Mucosa of descending colon (tissue), 3 donors: ENCODE results near the gene HMCN2. TPM values are rescaled to one million over a fixed set of nuclear protein-coding genes. Genes with fewer than 3 reads are reported as not detected.
A peak's percentile ranks its signal among the peaks of the same experiment; 100 is the strongest.

Experiments
- ATAC-seq: fragments of 200-7000 bp; cut with Tn5 transposase; one replicate; pipeline ENCODE4 v1.9.1; 2020; ENCODE audit warnings: mild to moderate bottlenecking, moderate library complexity
- DNase-seq, 3 donors: peaks; one replicate each; pipeline ENCODE4 v3.0.0-alpha.2; 2020
- H3K36me3 ChIP-seq: fragments of 200-600 bp; one replicate; pipeline ENCODE4 v1.8.0; 2021; ENCODE audit warnings: low read depth, mild to moderate bottlenecking
- H3K4me1 ChIP-seq: fragments of 200-600 bp; one replicate; pipeline ENCODE4 v1.8.0; 2021; ENCODE audit warnings: low read depth, mild to moderate bottlenecking
- H3K4me3 ChIP-seq: fragments of 200-600 bp; one replicate; pipeline ENCODE4 v1.8.0; 2021; ENCODE audit warnings: mild to moderate bottlenecking
- H3K9me3 ChIP-seq: fragments of 200-600 bp; one replicate; pipeline ENCODE4 v1.8.0; 2021; ENCODE audit warnings: mild to moderate bottlenecking
- intact Hi-C, 2 donors: fragments of 100-400 bp; cut with DNase I in 1 of 2; cut with micrococcal nuclease in 1 of 2; formaldehyde crosslinking; loops; one replicate each; pipeline versions ENCODE4 v1.11.0 to v1.11.1; 2022; cut with DNase I, micrococcal nuclease
- total RNA-seq, 3 donors: library from RNA; stranded (reverse); fragmentation: NEBNext Ultra II Directional in 2 of 3; extraction: Animal tissue kit (Norgen Biotek cat#: 25700) in 2 of 3; gene quantifications; one replicate each; pipeline versions ENCODE4 v1.2.1 to v1.2.4, GENCODE V29; 2021 to 2023
- TF ChIP-seq, protein P1 (sequence below): fragments of 200-600 bp; IDR thresholded peaks from one replicate; pipeline ENCODE4 v1.8.0; 2022; ENCODE audit warnings: antibody characterized with exemption, mild to moderate bottlenecking
- donor health status: DM: no; HTN: no; CAD: no; lungs with moderate emphysema.
- donor health status: DM: no; HTN: no; CAD: no.
- donor health status: DM: no; HTN: yes; CAD: no.

The HMCN2 gene
- total RNA-seq, 3 donors from 2014 or later = 28.1 to 40.5 (median 33.2) TPM

GRCh38 chr9:130447193-130447816, 181.7 kb downstream of the HMCN2 start:
- TF ChIP-seq, protein P1, sequence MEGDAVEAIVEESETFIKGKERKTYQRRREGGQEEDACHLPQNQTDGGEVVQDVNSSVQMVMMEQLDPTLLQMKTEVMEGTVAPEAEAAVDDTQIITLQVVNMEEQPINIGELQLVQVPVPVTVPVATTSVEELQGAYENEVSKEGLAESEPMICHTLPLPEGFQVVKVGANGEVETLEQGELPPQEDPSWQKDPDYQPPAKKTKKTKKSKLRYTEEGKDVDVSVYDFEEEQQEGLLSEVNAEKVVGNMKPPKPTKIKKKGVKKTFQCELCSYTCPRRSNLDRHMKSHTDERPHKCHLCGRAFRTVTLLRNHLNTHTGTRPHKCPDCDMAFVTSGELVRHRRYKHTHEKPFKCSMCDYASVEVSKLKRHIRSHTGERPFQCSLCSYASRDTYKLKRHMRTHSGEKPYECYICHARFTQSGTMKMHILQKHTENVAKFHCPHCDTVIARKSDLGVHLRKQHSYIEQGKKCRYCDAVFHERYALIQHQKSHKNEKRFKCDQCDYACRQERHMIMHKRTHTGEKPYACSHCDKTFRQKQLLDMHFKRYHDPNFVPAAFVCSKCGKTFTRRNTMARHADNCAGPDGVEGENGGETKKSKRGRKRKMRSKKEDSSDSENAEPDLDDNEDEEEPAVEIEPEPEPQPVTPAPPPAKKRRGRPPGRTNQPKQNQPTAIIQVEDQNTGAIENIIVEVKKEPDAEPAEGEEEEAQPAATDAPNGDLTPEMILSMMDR = no peak
- ATAC-seq (no peak), DNase-seq (peak in 1 of 3 donors; percentile 46)
- Histone ChIP-seq H3K9me3 (no peaks in the 10 kb centered on the region), H3K4me1 (peaks cover 41% of the 10 kb centered on the region), H3K36me3 (no peaks in the 10 kb centered on the region), H3K4me3 (no peak overlapping the region)
- intact Hi-C loops = no loop called here

DNA sequence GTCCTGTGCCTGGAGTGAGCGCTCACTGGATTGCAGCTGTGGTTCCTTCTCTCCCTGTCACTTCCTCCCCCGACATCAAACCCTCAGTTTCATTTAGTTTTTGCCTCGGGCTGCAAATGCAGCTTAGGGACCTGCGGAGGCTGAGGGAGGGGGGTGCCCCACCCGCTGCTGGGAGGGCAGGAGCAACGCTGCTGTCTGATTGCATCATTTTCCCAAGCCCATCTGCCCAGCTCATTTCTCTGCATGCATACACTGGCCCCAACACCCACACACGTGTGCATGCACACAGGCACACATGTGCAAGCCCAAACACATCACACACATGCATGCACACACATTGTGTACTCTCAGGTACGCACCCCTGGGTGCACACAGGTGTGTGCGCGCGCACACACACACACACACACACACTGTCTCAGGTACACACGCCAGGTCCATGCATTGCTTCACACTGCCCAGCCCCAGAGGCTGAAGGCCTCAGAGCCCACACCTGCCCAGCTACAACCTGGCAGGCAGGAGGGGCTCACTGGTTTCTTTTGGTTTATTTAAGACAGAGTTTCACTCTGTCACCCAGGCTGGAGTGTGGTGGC, 182.6 kb downstream of the HMCN2 start:
- intact Hi-C loops = no loop called here
- ATAC-seq = no peak
- TF ChIP-seq, protein P1 = no peak

GRCh38 chr9:130448771-130449603, 183.4 kb downstream of the HMCN2 start:
- DNase-seq (no peak), ATAC-seq (no peak)
- no peak overlapping the region for H3K4me3 ChIP-seq
- H3K9me3 ChIP-seq = no peaks in the 10 kb centered on the region
- peaks cover 41% of the 10 kb centered on the region for H3K4me1 ChIP-seq
- intact Hi-C loops = no loop called here
- no peaks in the 10 kb centered on the region for H3K36me3 ChIP-seq
- TF ChIP-seq, protein P1 = no peak

More for the DNA sequence above, 182.6 kb downstream of the HMCN2 start:
- H3K9me3 ChIP-seq = no peaks in the 10 kb centered on the region
- H3K4me1 ChIP-seq = peaks cover 41% of the 10 kb centered on the region
- DNase-seq = peak in 1 of 3 donors; percentile 32
- H3K4me3 ChIP-seq = no peak overlapping the region
- H3K36me3 ChIP-seq = no peaks in the 10 kb centered on the region

- ATAC-seq (peak; percentile 83), DNase-seq (peak; percentile 85 to 87 (median 86))
- intact Hi-C loops = no loop called here
- Histone ChIP-seq H3K36me3 (no peaks in the 10 kb centered on the region), H3K4me1 (peaks cover 39% of the 10 kb centered on the region), H3K4me3 (no peak overlapping the region), H3K9me3 (no peaks in the 10 kb centered on the region)
- TF ChIP-seq, protein P1 = no peak
Observed at GRCh38 chr9:130450344-130451003, 184.9 kb downstream of the HMCN2 start.

DNA sequence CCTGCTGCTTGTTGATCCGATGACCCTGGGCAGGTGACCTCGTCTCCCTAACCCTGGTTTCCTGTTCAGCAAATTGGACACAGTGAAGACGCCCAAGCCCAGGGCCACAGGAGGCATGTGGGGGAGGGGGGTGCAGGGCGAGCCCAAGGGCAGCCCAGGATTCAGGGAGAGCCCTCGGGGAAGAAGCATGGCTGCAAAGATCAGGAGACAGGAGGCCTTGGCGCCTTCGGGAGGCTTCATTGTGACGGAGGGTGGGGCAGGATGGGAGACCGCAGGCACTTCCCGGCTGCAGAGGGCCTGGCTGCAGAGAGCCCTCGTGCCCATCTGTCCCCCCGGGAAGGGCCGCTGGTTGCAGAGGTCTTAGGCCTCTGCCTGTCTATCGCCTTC, 185.4 kb downstream of the HMCN2 start:
- ATAC-seq (peak; percentile 44), DNase-seq (peak in 2 of 3 donors; percentile 60 to 62)
- TF ChIP-seq, protein P1 = no peak
- intact Hi-C loops = no loop called here
- no peaks in the 10 kb centered on the region for H3K9me3 ChIP-seq
- H3K36me3 ChIP-seq = no peaks in the 10 kb centered on the region
- no peak overlapping the region for H3K4me3 ChIP-seq
- H3K4me1 ChIP-seq = peaks cover 34% of the 10 kb centered on the region
